Mesothelial cell of epicardium (in vitro differentiated cells): ENCODE results near the gene TEX53. TPM values are rescaled to one million over a fixed set of nuclear protein-coding genes. Genes with fewer than 3 reads are reported as not detected.

ENCODE experiments used
- DNase-seq, 2 experiments: peaks; one replicate each; pipeline ENCODE4 v3.0.0; 2021; ENCODE audit warnings: low spot score in 2 of 2; ENCODE audit not compliant: unreplicated experiment in 2 of 2
- H3K27ac Mint-ChIP-seq: 2 replicates; pipeline ENCODE4 v1.8.0; 2021; ENCODE audit warnings: mixed read lengths
- H3K27me3 Mint-ChIP-seq: 2 replicates; pipeline ENCODE4 v1.8.0; 2021; ENCODE audit warnings: low read depth, mixed read lengths
- H3K36me3 Mint-ChIP-seq: 2 replicates; pipeline ENCODE4 v1.8.0; 2021; ENCODE audit warnings: mixed read lengths
- H3K4me1 Mint-ChIP-seq: 2 replicates; pipeline ENCODE4 v1.8.0; 2021; ENCODE audit warnings: mixed read lengths
- H3K4me3 Mint-ChIP-seq: 2 replicates; pipeline ENCODE4 v1.8.0; 2021; ENCODE audit warnings: mild to moderate bottlenecking, moderate library complexity, mixed read lengths
- H3K9me3 Mint-ChIP-seq: 2 replicates; pipeline ENCODE4 v1.8.0; 2021; ENCODE audit warnings: mixed read lengths
- total RNA-seq: library from RNA; stranded (reverse); gene quantifications from 3 replicates; pipeline ENCODE4 v1.2.1, GENCODE V29; 2021
- TF ChIP-seq, protein P1 (sequence below): fragments of 200-600 bp; sonication (generic); IDR thresholded peaks from one replicate; pipeline ENCODE4 v1.5.0; 2021; ENCODE audit warnings: antibody characterized with exemption; ENCODE audit not compliant: unreplicated experiment

Gene TEX53
- total RNA-seq, 1 donor from 2014 or later: not detected

GRCh38 chr9:114691046-114691955 is 33.7 kb upstream of the TEX53 start:
- H3K4me3 Mint-ChIP-seq: no peak overlapping the region
- no peaks in the 10 kb centered on the region for H3K27me3 Mint-ChIP-seq
- no peaks in the 10 kb centered on the region for H3K9me3 Mint-ChIP-seq
- peaks cover 19% of the 10 kb centered on the region for H3K4me1 Mint-ChIP-seq
- no peak overlapping the region for H3K27ac Mint-ChIP-seq
- H3K36me3 Mint-ChIP-seq: no peaks in the 10 kb centered on the region
- TF ChIP-seq, protein P1, sequence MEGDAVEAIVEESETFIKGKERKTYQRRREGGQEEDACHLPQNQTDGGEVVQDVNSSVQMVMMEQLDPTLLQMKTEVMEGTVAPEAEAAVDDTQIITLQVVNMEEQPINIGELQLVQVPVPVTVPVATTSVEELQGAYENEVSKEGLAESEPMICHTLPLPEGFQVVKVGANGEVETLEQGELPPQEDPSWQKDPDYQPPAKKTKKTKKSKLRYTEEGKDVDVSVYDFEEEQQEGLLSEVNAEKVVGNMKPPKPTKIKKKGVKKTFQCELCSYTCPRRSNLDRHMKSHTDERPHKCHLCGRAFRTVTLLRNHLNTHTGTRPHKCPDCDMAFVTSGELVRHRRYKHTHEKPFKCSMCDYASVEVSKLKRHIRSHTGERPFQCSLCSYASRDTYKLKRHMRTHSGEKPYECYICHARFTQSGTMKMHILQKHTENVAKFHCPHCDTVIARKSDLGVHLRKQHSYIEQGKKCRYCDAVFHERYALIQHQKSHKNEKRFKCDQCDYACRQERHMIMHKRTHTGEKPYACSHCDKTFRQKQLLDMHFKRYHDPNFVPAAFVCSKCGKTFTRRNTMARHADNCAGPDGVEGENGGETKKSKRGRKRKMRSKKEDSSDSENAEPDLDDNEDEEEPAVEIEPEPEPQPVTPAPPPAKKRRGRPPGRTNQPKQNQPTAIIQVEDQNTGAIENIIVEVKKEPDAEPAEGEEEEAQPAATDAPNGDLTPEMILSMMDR: no peak
- no peak for DNase-seq

DNA sequence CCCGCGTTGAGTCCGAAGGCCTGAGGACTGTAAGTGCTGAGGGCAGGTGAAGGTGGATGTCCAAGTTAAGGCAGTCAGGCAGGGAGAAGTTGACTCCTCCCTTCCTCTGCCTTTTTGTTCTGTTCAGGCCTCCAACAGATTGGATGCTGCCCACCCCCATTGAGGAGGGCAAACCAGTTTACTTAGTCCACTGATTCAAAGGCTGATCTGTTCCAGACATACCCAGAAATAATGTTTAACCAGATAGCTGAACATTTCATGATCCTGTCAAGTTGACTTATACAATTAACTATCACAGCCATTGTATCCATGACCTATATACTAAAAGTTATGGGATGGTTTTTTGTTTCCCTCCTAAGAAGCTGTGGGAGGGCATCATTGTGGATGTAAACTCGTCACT is 32.7 kb upstream of the TEX53 start:
- no peaks in the 10 kb centered on the region for H3K27me3 Mint-ChIP-seq
- no peak overlapping the region for H3K27ac Mint-ChIP-seq
- H3K9me3 Mint-ChIP-seq: no peaks in the 10 kb centered on the region
- no peaks in the 10 kb centered on the region for H3K36me3 Mint-ChIP-seq
- peaks cover 19% of the 10 kb centered on the region for H3K4me1 Mint-ChIP-seq
- TF ChIP-seq, protein P1: no peak
- H3K4me3 Mint-ChIP-seq: no peak overlapping the region
- no peak for DNase-seq

GRCh38 chr9:114689813-114690212 is 32.2 kb upstream of the TEX53 start:
- H3K9me3 Mint-ChIP-seq: no peaks in the 10 kb centered on the region
- TF ChIP-seq, protein P1: no peak
- H3K27ac Mint-ChIP-seq: no peak overlapping the region
- H3K4me1 Mint-ChIP-seq: peaks cover 19% of the 10 kb centered on the region
- no peaks in the 10 kb centered on the region for H3K36me3 Mint-ChIP-seq
- no peak for DNase-seq
- no peaks in the 10 kb centered on the region for H3K27me3 Mint-ChIP-seq
- no peak overlapping the region for H3K4me3 Mint-ChIP-seq

DNA sequence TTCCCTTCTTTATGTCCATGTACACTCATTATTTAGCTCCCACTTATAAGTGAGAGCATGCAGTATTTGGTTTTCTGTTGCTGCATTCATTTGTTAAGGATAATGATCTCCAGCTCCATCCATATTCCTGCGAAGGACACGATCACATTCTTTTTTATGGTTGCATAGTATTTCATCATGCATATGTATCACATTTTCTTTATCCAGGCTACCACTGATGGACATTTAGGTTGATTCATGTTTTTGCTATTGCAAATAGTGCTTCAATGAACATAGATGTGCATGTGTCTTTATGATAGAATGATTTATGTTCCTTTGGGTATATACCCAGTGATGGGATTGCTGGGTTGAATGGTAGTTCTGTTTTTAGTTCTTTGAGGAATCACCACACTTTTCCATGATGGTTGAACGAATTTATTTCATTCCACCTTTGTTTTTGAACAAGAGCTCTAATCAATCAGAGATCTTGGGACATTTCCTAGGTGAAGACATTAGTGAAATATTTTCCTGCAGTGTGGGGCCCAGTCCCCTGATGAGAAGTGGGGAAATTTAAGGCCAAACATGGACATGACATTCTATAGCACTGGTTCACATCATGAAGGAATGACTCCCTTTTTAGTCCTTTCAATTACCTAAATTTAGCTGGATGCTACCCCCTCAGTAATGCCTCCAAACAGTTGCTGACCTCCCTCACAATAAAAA is 31.5 kb upstream of the TEX53 start:
- peaks cover 3% of the 10 kb centered on the region for H3K9me3 Mint-ChIP-seq
- H3K4me3 Mint-ChIP-seq: no peak overlapping the region
- TF ChIP-seq, protein P1: no peak
- H3K27ac Mint-ChIP-seq: no peak overlapping the region
- no peaks in the 10 kb centered on the region for H3K27me3 Mint-ChIP-seq
- DNase-seq: no peak
- H3K4me1 Mint-ChIP-seq: peaks cover 13% of the 10 kb centered on the region
- no peaks in the 10 kb centered on the region for H3K36me3 Mint-ChIP-seq

DNA sequence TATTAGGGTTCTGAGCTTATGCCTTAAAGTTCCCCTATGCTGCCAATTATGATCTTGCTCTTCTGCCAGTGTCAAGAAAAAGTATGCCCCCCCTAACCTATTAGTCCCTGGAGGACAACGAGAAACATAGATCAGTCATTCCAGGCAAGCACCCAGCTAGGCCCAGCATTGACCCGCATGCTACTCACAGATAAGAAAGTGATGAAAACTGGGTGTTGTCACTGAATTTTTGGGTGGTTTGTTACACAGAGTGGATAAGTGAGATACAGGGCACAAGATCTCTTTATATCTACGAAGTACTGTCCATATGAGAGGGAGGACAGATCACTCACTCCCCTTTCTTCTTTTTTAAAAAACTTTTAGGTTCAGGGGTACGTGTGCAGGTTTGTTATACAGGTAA is 30.8 kb upstream of the TEX53 start:
- Mint-ChIP-seq H3K9me3 (peaks cover 4% of the 10 kb centered on the region), H3K36me3 (no peaks in the 10 kb centered on the region), H3K27me3 (no peaks in the 10 kb centered on the region), H3K4me1 (peaks cover 6% of the 10 kb centered on the region), H3K27ac (no peak overlapping the region), H3K4me3 (no peak overlapping the region)
- TF ChIP-seq, protein P1: no peak
- no peak for DNase-seq
